Embryonic facial prominence (tissue), 1 donor: ENCODE data around the gene CRYBG3.
"Not testable (repeated sequence)": the region's sequence is repeated elsewhere in the genome, so short reads cannot be mapped to it uniquely, and the experiment has no call there.

Experiments used
- DNase-seq: peaks from one replicate; pipeline ENCODE4 v3.0.0-alpha.2; 2016; ENCODE audit errors: extremely low spot score

Gene CRYBG3

GRCh38 chr3:97821774-97822358 lies at the start of gene CRYBG3:
TSS of gene CRYBG3 (plus strand) at chr3:97822011. CDS start at chr3:97822207, 196 bp downstream.
- DNase-seq = peak; percentile 62

DNA sequence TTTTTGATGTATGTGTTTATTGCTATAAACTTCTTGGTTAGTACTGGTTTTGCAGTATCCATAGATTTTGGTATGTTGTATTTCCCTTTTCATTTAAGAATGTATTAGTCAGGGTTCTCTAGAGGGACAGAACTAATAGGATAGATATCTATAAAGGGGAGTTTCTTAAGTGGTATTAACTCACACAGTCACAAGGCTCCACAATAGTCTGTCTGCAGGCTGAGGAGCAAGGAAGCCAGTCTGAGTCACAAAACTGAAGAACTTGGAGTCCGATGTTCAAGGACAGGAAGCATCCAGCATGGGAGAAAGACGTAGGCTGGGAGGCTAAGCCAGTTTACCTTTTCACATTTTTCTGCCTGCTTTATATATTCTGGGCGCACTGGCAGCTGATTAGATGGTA lies 48.9 kb upstream of the CRYBG3 start:
- DNase-seq = no peak

DNA sequence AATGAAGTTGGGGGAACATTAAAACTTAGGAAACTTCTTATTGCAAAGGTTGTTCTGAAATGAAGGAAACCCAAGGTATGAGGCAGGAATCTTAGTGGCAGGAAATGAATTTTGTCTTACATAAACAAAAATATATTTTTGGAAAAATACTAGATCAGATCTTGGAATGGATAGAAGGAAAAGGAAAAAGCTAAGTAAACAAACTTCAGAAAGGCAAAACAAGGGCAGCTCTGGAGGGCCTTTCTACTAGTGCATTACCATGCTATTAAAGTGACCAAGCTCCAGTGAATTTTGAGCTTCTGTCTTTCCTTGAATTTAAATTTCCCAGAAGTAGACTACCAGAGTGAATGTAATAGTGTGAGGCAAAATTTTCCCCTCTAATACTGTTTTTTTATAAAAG lies 43.7 kb upstream of the CRYBG3 start:
- DNase-seq = no peak

- DNase-seq = peak; percentile 20
Observed at GRCh38 chr3:97793420-97794019, 28.3 kb upstream of the CRYBG3 start.

GRCh38 chr3:97795951-97796350 lies 25.9 kb upstream of the CRYBG3 start:
- no peak for DNase-seq

GRCh38 chr3:97804471-97804870 lies 17.3 kb upstream of the CRYBG3 start:
- DNase-seq = no peak

- no peak for DNase-seq
Observed at GRCh38 chr3:97810779-97811390, 10.9 kb upstream of the CRYBG3 start.

DNA sequence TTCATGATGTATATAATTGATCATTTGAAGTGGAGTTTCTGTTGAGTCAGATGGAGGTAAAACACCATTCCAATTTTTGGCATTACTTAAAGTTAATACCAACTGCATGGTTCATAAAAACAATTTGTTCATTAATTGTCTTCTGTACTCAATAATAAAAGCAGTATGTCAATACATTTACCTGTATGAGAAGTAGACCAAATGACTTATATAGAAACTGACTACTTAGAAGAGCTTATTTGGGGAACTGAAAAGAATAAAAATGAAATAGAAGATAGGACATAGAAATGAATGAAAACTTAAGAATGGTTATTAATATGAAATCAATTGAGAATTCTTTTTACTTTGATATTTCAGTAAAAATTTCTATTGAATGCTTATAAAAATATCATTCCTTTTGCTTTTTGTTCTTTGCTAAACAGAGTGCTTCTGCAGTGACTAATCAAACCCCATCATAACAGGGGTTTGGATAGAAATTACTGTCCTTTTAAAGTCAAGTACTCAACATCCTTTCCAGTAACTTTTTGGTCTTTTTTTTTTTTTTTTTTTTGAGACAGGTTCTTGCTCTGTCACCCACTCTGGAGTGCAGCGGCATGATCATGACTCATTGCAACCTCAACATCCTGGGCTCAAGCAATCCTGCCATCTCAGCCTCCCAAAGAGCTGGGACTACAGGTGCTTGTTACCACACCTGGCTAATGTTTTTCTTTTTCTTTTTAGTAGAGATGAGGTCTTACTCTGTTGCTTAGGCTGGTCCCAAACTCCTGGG lies 6.5 kb upstream of the CRYBG3 start:
- DNase-seq = no peak

GRCh38 chr3:97816811-97817210 lies 5.0 kb upstream of the CRYBG3 start:
- no peak for DNase-seq

DNA sequence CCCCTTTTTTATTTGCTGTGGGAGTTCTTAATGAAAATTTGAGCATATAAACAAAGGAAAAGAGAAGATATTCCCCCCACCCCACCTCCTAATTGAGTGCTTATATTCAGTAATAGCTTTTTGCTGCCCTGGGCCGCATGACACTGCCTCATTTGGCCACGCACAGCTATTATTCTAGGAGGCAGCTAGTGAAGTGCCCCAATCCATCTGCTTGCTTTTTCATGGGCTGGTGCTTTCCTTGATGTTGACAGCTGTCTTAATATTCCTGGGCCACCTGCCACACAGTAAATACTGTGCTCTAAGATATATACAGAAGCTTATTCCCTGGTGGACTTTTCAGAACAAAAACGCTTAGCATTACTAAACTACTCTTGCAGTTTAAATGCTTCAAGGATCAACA lies 3.8 kb upstream of the CRYBG3 start:
- no peak for DNase-seq

DNA sequence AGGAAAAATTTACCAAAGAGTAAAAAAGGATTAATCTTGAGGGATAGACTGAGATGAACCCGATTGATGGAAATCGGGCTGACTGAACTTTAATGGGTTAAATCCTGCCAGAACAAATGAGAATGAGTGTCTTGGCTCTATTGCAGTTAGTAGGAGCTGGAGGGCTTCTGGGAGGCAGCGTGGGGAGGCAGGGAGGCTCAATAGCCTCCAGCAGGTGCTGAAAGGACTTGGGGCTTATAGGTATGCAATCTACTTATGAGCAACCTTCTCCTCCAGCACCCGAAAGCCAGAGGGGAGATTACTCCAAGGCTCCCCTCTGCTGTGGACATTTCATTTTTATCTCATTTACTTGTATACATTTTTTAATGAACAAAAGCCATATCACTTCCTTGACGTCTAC lies 1.0 kb upstream of the CRYBG3 start:
- DNase-seq = no peak

DNA sequence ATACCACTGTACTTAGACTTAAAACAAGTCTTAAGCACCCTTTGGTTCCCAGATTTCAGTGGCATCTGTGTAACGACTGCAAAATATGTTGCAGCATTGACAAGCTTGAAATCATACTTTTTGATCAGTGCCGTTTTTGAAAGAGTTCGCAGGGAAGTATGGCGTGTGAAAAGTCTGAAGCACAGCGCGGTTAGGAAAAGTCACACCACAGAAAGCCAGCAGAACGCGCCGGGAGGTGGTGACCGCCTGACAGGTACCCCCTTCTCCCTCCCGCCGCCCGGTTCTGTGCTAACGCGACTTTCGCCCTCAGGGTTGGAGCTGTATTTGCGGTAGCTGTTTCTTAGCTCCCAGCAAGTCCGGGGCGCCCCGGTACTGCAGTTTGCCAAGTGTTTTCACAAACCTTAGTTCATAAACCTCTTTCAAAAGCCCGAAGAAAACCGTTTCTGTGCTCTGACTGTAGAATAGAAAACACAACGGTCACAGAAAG lies 481 bp upstream of the CRYBG3 start:
- DNase-seq = no peak

DNA sequence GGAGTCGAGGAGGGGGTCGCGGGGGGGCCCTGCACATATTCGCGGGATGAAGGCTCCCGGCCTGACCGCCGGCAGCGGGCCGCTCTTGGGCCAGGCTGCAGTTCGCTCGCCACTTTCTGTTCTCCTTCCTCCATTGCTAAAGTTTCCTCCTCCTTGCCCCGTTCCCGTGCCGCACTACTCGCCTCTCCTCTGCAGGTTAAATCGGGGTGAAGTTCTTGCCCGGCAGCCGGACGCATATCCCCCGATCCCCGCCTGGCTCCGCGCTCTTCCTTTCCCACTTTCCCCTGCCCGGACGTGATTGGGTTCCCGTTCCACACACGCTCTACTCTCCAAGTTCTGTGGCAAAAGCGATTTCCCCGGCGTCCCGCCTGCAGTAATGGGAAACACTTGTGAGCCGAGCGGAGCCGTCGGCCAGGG lies 556 bp downstream of the CRYBG3 start:
- no peak for DNase-seq

GRCh38 chr3:97823046-97824004 lies 1.5 kb downstream of the CRYBG3 start:
- DNase-seq = no peak

- no peak for DNase-seq
Observed at GRCh38 chr3:97825101-97825500, 3.3 kb downstream of the CRYBG3 start.

GRCh38 chr3:97827741-97828471 lies 6.1 kb downstream of the CRYBG3 start:
- no peak for DNase-seq

GRCh38 chr3:97829198-97829597 lies 7.4 kb downstream of the CRYBG3 start:
- DNase-seq = no peak

DNA sequence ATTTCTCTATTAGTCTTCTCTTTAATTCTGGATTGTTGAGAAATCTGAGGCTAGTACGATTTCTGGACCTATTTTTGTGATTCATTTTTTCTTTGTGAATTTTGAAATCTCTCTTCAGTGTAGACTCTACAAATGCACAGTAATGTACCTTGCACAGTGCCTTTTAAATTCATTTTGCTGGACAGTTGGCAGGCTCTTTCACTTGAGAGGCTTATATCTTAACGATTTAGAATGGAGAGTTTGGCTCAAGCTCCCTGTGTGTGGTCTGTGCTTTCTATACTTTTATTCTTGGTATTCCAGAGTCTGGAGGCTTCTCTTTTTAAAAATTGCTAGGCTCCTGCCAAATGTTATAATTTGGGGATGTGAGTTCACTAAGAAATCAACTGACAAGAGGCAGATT lies 8.8 kb downstream of the CRYBG3 start:
- no peak for DNase-seq

DNA sequence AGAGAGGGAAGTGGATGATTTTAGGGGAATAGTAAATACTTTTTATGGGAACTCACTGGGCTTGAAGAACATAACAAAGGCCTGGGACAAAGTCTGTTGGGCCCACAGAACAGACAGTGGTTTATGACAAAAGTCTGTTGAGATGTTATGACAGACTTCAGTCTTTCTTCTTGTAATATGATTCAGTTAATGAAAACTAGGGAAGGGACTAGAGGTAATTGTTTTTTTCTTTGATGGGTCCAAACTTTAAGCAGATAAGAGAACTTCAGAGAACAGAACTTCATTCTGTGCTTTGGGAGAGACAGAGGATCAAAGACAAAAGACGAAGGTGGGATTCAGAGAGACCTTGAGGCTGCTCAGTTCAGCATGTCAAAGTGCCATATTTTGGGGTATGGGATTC lies 9.3 kb downstream of the CRYBG3 start:
- no peak for DNase-seq

- DNase-seq = not testable (repeated sequence)
Observed at GRCh38 chr3:97833184-97833583, 11.4 kb downstream of the CRYBG3 start.

DNA sequence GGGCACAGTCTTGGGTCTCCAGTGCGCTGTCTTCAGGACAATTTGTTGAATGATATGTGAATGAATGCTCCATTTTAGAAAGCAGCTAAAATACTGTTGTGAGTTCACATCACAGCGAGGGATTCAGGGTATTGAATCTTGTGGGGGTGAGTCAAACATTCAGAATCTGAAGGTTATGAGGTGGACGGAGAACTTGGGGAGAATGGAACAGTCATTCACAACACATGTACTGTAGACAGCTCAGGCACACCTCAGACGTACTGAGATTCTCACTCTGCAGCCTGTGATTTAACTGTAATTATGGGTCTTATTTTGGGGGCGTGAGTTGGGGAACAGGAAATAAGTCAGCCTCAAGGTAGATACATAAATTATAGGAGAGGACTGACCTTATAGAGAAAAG lies 13.9 kb downstream of the CRYBG3 start:
- no peak for DNase-seq
